H9 (cell line): ENCODE results near the gene ZNF213. TPM values are rescaled to one million over a fixed set of nuclear protein-coding genes. Genes with fewer than 3 reads are reported as not detected.

Experiments used
- DNase-seq: peaks from one replicate; pipeline ENCODE4 v3.0.0-alpha.2; 2017
- H2AFZ ChIP-seq: one replicate; pipeline ENCODE4 v1.6.1; 2013; ENCODE audit warnings: mild to moderate bottlenecking, low read length, control low read depth, moderate library complexity
- H2AK5ac ChIP-seq: 2 replicates; pipeline ENCODE4 v1.6.1; 2013; ENCODE audit warnings: low read length, control low read depth, mixed read lengths; ENCODE audit not compliant: insufficient read length
- H2BK120ac ChIP-seq: one replicate; pipeline ENCODE4 v1.6.1; 2013; ENCODE audit warnings: low read depth, mild to moderate bottlenecking, low read length, control low read depth, inconsistent platforms; ENCODE audit not compliant: poor library complexity, severe bottlenecking
- H2BK12ac ChIP-seq: 2 replicates; pipeline ENCODE4 v1.6.1; 2013; ENCODE audit warnings: low read length, control low read depth, mixed read lengths, low read depth; ENCODE audit not compliant: insufficient read length
- H2BK15ac ChIP-seq: 2 replicates; pipeline ENCODE4 v1.6.1; 2013; ENCODE audit warnings: low read depth, low read length, control low read depth
- H2BK20ac ChIP-seq: one replicate; pipeline ENCODE4 v1.6.1; 2013; ENCODE audit warnings: low read depth, mild to moderate bottlenecking, low read length, control low read depth, inconsistent platforms; ENCODE audit not compliant: poor library complexity, severe bottlenecking
- H2BK5ac ChIP-seq: 2 replicates; pipeline ENCODE4 v1.6.1; 2013; ENCODE audit warnings: low read length, control low read depth, mixed read lengths; ENCODE audit not compliant: insufficient read length
- H3K14ac ChIP-seq: 2 replicates; pipeline ENCODE4 v1.6.1; 2013; ENCODE audit warnings: low read length, control low read depth; ENCODE audit not compliant: insufficient read depth
- H3K18ac ChIP-seq: 2 replicates; pipeline ENCODE4 v1.6.1; 2013; ENCODE audit warnings: low read depth, mild to moderate bottlenecking, mixed read lengths, low read length, control low read depth; ENCODE audit not compliant: insufficient read length
- H3K23ac ChIP-seq: 2 replicates; pipeline ENCODE4 v1.6.1; 2013; ENCODE audit warnings: low read length, control low read depth, mixed read lengths, low read depth; ENCODE audit not compliant: insufficient read length
- H3K23me2 ChIP-seq: 2 replicates; pipeline ENCODE4 v1.6.1; 2013; ENCODE audit warnings: low read depth, mild to moderate bottlenecking, mixed read lengths, low read length, control low read depth; ENCODE audit not compliant: insufficient read length, poor library complexity, severe bottlenecking
- H3K27ac ChIP-seq: 2 replicates; pipeline ENCODE4 v1.5.1; 2013; ENCODE audit warnings: low read length, control low read depth, mixed read lengths, low read depth; ENCODE audit not compliant: insufficient read length
- H3K27me3 ChIP-seq: 2 replicates; pipeline ENCODE4 v1.6.1; 2013; ENCODE audit warnings: low read length, control low read depth, inconsistent platforms; ENCODE audit not compliant: insufficient read depth
- H3K4ac ChIP-seq: 2 replicates; pipeline ENCODE4 v1.6.1; 2013; ENCODE audit warnings: low read depth, mild to moderate bottlenecking, control low read depth, inconsistent platforms, low read length, moderate library complexity
- H3K4me1 ChIP-seq: 2 replicates; pipeline ENCODE4 v1.6.1; 2013; ENCODE audit warnings: low read length, control low read depth, inconsistent platforms; ENCODE audit not compliant: insufficient read depth
- H3K4me2 ChIP-seq: 2 replicates; pipeline ENCODE4 v1.6.1; 2013; ENCODE audit warnings: low read length, control low read depth, mixed read lengths; ENCODE audit not compliant: insufficient read length, insufficient read depth
- H3K56ac ChIP-seq: 2 replicates; pipeline ENCODE4 v1.6.1; 2013; ENCODE audit warnings: low read depth, mild to moderate bottlenecking, mixed read lengths, low read length, control low read depth; ENCODE audit not compliant: insufficient read length
- H3K79me1 ChIP-seq: 2 replicates; pipeline ENCODE4 v1.6.1; 2013; ENCODE audit warnings: low read depth, mild to moderate bottlenecking, moderate library complexity, low read length, control low read depth, inconsistent platforms; ENCODE audit not compliant: insufficient read depth, poor library complexity, severe bottlenecking
- H3K79me2 ChIP-seq: 2 replicates; pipeline ENCODE4 v1.6.1; 2013; ENCODE audit warnings: low read length, control low read depth, inconsistent platforms; ENCODE audit not compliant: insufficient read depth
- H3K9ac ChIP-seq: 2 replicates; pipeline ENCODE4 v1.6.1; 2013; ENCODE audit warnings: low read length, control low read depth, mixed read lengths; ENCODE audit not compliant: insufficient read length; ENCODE audit errors: extremely low read depth
- H3K9me3 ChIP-seq: one replicate; pipeline ENCODE4 v1.6.1; 2013; ENCODE audit warnings: low read depth, low read length, inconsistent platforms; ENCODE audit not compliant: control insufficient read depth
- H3T11ph ChIP-seq: one replicate; pipeline ENCODE4 v1.6.1; 2013; ENCODE audit warnings: mild to moderate bottlenecking, low read length, control low read depth, inconsistent platforms
- H4K20me1 ChIP-seq: one replicate; pipeline ENCODE4 v1.6.1; 2013; ENCODE audit not compliant: control insufficient read depth, insufficient read length, insufficient read depth
- H4K5ac ChIP-seq: 2 replicates; pipeline ENCODE4 v1.6.1; 2013; ENCODE audit warnings: low read depth, mild to moderate bottlenecking, mixed read lengths, low read length, control low read depth; ENCODE audit not compliant: insufficient read length
- H4K8ac ChIP-seq: replicated peaks from 2 replicates; pipeline ENCODE4 v1.6.1; 2013; ENCODE audit warnings: low read length, control low read depth, mixed read lengths, low read depth; ENCODE audit not compliant: insufficient read length
- H4K91ac ChIP-seq: 2 replicates; pipeline ENCODE4 v1.6.1; 2013; ENCODE audit warnings: low read depth, mild to moderate bottlenecking, moderate library complexity, mixed read lengths, low read length, control low read depth; ENCODE audit not compliant: insufficient read length
- H3K27ac Mint-ChIP-seq, 3 experiments: 2 replicates in 2 of 3; 3 replicates in 1 of 3; pipeline ENCODE4 v1.8.0; 2020 to 2021; ENCODE audit warnings: mixed read lengths in 3 of 3, mild to moderate bottlenecking in 1 of 3, moderate library complexity in 1 of 3
- H3K27me3 Mint-ChIP-seq: 2 replicates; pipeline ENCODE4 v1.8.0; 2021; ENCODE audit warnings: low read depth, mild to moderate bottlenecking, moderate library complexity, mixed read lengths
- H3K36me3 Mint-ChIP-seq, 3 experiments: 2 replicates in 2 of 3; 3 replicates in 1 of 3; pipeline ENCODE4 v1.8.0; 2020 to 2021; ENCODE audit warnings: low read depth in 3 of 3, mixed read lengths in 3 of 3; ENCODE audit not compliant: insufficient read depth in 1 of 3
- H3K4me1 Mint-ChIP-seq, 2 experiments: 2 replicates each; pipeline ENCODE4 v1.8.0; 2020; ENCODE audit warnings: mixed read lengths in 2 of 2
- H3K4me3 Mint-ChIP-seq, 2 experiments: 2 replicates in 1 of 2; 3 replicates in 1 of 2; pipeline ENCODE4 v1.8.0; 2020 to 2021; ENCODE audit warnings: mild to moderate bottlenecking in 2 of 2, mixed read lengths in 2 of 2, moderate library complexity in 1 of 2
- H3K9me3 Mint-ChIP-seq, 2 experiments: 2 replicates in 1 of 2; 3 replicates in 1 of 2; pipeline ENCODE4 v1.8.0; 2020; ENCODE audit warnings: mild to moderate bottlenecking in 2 of 2, mixed read lengths in 2 of 2, moderate library complexity in 1 of 2
- whole genome bisulfite sequencing: extraction: QIAGEN DNeasy Blood & Tissue Kit; methylation state at CpG from one replicate; pipeline ENCODE4 v1.1.7; 2013; ENCODE audit warnings: missing lambda C conversion rate, low lambda C conversion rate, mixed read lengths; ENCODE audit not compliant: insufficient read length; ENCODE audit errors: extremely low coverage; 5-methylcytosine and 5-hydroxymethylcytosine counted together
- total RNA-seq: library from RNA; stranded (reverse); gene quantifications from 2 replicates; pipeline ENCODE4 v1.2.1, GENCODE V29; 2021
- TF ChIP-seq, protein P1 (sequence below): fragments of 200-600 bp; sonication (generic); conservative IDR thresholded peaks from 3 replicates; pipeline ENCODE4 v1.8.0; 2021; ENCODE audit warnings: antibody characterized with exemption, mild to moderate bottlenecking

The ZNF213 gene
- total RNA-seq, 1 experiment from 2014 or later = 6.4 TPM

DNA sequence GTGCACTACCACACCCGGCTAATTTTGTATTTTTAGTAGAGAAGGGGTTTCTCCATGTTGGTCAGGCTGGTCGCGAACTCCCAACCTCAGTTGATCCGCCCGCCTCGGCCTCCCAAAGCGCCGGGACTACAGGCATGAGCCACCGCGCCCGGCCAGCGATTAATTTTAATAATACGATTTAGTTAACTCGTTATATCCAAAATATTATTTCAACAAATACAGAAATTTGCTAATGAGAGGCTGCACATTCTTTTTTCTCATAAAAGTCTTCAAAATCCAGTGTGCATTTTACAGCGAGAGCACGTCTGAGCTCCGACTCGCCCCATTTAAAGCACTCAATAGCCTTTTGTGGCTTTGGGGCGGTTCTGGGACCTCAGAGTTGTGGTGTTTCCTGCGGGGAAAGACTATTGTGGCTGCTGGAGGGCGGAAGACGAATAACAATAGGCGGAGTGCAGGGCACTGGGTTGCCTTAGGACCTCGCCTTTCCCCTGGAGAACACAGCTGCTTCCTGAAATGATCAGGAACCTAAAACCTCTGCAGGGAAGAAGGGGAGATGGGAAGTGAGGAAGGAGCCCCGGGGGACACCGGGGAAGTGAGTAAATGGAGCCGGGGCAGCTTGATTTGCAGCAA, 32.9 kb upstream of the ZNF213 start:
- peaks cover 46 to 48% of the 10 kb centered on the region in 2 experiments for H3K4me1 Mint-ChIP-seq
- no peak overlapping the region for H3T11ph ChIP-seq

More for the DNA sequence above, 32.9 kb upstream of the ZNF213 start:
- H3K4me1 ChIP-seq = peaks cover 6% of the 10 kb centered on the region
- Mint-ChIP-seq H3K9me3 (no peaks in the 10 kb centered on the region; a peak in 1 of 5 replicates), H3K36me3 (peaks cover 6 to 18% (median 12%) of the 10 kb centered on the region in 3 experiments; a peak in 6 of 7 replicates), H3K27me3 (no peaks in the 10 kb centered on the region; the same call in 1 of the 2 replicates), H3K27ac (peak overlapping the region; percentile 91 to 94 (median 94)), H3K4me3 (peak overlapping the region; percentile 46 to 77)
- H3K23ac ChIP-seq = no peak overlapping the region
- no peak overlapping the region for H4K91ac ChIP-seq
- no peak overlapping the region for H3K4ac ChIP-seq
- no CpG with 5 or more reads among the region's 27 CpGs for WGBS
- H3K23me2 ChIP-seq = peaks cover 34% of the 10 kb centered on the region
- H2BK120ac ChIP-seq = no peak overlapping the region
- H2AK5ac ChIP-seq = no peak overlapping the region
- H3K56ac ChIP-seq = no peak overlapping the region
- peaks cover 7% of the 10 kb centered on the region; the same call in 1 of the 2 replicates for H3K79me2 ChIP-seq
- no peak overlapping the region for H3K4me2 ChIP-seq
- no peaks in the 10 kb centered on the region for H3K9me3 ChIP-seq
- H2BK15ac ChIP-seq = no peak overlapping the region
- no peak overlapping the region for H2BK12ac ChIP-seq
- H3K79me1 ChIP-seq = no peaks in the 10 kb centered on the region
- H2AFZ ChIP-seq = no peak overlapping the region
- peak overlapping the region; percentile 24 for H3K27ac ChIP-seq
- H3K18ac ChIP-seq = no peak overlapping the region
- DNase-seq = peak; percentile 93
- H2BK5ac ChIP-seq = no peak overlapping the region
- no peak overlapping the region for H3K14ac ChIP-seq
- H3K9ac ChIP-seq = no peak overlapping the region
- TF ChIP-seq, protein P1, sequence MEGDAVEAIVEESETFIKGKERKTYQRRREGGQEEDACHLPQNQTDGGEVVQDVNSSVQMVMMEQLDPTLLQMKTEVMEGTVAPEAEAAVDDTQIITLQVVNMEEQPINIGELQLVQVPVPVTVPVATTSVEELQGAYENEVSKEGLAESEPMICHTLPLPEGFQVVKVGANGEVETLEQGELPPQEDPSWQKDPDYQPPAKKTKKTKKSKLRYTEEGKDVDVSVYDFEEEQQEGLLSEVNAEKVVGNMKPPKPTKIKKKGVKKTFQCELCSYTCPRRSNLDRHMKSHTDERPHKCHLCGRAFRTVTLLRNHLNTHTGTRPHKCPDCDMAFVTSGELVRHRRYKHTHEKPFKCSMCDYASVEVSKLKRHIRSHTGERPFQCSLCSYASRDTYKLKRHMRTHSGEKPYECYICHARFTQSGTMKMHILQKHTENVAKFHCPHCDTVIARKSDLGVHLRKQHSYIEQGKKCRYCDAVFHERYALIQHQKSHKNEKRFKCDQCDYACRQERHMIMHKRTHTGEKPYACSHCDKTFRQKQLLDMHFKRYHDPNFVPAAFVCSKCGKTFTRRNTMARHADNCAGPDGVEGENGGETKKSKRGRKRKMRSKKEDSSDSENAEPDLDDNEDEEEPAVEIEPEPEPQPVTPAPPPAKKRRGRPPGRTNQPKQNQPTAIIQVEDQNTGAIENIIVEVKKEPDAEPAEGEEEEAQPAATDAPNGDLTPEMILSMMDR = no peak
- no peak overlapping the region for H4K5ac ChIP-seq
- H4K8ac ChIP-seq = no peak overlapping the region
- H2BK20ac ChIP-seq = no peak overlapping the region
- H3K27me3 ChIP-seq = no peaks in the 10 kb centered on the region
- no peaks in the 10 kb centered on the region for H4K20me1 ChIP-seq
